Activated gamma-delta T cell treated with anti-CD3 and anti-CD28 coated beads, Interleukin-2, amount 50 U/mL, for 16 hours (primary cell): Measurements from ENCODE around the gene CHD6.

Experiments used
- DNase-seq: peaks from one replicate; pipeline ENCODE4 v3.0.0-alpha.2; 2020; ENCODE audit warnings: low read depth

Gene CHD6

DNA sequence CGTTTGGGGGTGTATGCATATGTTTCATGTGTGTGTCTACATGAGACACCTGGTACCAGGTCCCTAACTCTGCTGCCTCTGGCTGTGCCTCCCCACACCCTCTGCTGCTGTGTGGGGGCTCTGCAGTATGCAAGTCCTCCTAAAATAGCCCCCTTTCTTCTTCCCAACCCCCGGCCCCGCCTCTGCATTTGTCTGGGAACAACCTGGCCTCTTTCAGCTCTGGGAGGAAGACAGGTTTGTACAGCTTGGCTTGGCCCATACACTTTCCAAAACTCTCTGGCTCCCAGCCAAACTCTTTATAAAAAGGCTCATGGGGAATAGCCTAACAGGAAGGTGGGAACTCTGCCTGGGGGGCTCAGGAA, 224.5 kb downstream of the CHD6 start:
- no peak for DNase-seq

- DNase-seq = no peak
These were observed 225.1 kb downstream of the CHD6 start for GRCh38 chr20:41392871-41393704.

- DNase-seq = no peak
These were observed 225.9 kb downstream of the CHD6 start for GRCh38 chr20:41392295-41392694.

DNA sequence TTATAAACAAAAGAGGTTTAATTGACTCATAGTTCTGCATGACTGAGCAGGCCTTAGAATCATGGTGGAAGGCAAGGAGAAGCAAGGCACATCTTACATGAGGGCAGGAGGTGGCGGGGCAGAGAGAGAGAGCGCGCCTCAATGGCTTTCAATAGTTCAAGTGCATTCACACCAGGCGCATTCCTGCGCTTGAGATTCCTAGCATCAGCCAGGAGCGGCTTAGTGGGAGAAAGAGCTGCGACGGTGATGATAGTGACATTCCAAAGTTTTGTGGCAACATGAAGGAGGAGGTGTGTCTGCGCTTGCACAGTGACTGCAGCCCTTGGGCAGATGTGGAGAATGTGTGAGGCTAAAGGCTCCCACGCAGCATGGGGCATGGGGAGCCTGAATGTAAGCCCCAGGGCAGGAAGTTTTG, 226.6 kb downstream of the CHD6 start:
- no peak for DNase-seq

DNA sequence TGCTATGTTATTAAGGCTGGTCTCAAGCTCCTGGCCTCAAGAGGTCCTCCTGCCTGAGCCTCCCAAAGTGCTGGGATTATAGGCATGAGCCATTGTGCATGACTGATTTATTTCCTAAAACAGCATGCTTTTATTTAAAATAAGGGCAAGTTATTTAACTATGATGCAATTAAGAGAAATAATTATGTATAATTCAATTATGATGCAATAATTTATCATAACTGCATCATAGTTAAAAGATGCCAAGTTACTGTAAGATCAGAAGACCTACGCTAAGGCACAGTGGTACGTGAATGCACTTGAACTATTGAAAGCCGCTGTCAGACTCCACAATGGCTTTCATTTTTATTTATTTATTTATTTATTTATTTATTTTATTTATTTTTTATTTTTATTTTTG, 227.3 kb downstream of the CHD6 start:
- no peak for DNase-seq

DNA sequence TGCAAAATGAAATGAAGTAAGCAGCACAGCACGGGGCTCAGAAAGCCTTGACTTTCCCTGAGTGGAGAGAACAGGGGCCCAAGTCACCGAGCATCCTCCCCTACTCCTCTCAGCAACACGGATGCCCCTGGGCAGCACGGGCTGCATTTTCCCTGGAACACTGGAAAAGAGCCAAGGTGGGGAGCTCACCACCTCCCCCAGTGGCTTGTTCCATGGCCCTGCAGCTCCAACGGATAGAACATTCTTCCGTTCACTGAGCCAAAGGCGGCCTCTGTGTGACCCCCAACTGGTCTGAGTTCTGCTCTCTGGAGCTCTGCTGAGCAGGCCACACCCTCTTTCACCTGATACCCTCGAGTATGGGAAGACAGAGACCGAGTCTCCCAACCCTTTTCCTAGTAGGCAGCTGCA, 230.7 kb downstream of the CHD6 start:
- DNase-seq = no peak

DNA sequence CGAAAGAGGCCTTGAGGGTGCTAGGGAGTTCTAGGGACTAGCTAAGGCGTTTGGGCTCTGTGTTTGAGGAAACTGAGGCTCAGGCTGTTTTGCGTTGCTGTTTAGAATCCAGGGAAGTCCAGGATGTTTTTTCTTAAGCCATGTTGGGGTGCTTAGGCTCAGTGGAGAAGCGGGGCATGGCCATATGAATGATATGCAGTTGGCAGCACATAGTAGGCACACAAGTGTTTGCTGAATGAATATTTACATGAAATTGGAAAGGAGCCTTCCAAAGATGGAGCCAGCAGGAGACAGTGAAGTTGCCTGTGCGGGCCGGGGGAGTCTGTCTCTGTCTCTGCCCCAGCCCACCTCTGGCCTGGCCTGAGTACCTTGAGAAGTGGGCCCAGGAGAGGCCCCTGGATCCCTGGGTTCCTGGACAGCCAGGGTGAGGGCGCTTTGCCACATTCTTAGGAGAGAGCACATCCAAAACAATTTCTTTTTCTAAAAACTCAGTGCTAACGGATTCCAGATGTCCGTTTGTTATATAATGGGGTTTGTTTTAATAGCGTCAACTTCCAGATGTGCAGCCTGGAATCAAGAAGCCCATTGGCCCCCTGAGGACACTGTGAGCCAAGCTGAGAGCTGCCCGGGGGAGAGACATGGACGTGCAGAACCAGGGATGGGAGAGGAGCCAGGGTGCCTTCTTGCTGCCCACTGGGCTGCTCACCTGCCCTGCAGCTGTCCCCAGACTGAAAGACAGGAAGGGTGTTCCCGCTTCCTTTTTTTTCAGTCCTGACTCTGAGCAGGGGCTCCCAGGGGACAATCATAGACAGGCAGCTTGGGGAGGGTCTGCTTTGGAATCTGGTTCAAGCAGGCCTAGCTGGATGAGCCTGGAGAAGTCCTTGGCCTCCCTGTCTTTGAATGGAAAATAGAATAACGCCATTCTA, 231.4 kb downstream of the CHD6 start:
- no peak for DNase-seq

- DNase-seq = no peak
These were observed 235.3 kb downstream of the CHD6 start for GRCh38 chr20:41382791-41383305.

DNA sequence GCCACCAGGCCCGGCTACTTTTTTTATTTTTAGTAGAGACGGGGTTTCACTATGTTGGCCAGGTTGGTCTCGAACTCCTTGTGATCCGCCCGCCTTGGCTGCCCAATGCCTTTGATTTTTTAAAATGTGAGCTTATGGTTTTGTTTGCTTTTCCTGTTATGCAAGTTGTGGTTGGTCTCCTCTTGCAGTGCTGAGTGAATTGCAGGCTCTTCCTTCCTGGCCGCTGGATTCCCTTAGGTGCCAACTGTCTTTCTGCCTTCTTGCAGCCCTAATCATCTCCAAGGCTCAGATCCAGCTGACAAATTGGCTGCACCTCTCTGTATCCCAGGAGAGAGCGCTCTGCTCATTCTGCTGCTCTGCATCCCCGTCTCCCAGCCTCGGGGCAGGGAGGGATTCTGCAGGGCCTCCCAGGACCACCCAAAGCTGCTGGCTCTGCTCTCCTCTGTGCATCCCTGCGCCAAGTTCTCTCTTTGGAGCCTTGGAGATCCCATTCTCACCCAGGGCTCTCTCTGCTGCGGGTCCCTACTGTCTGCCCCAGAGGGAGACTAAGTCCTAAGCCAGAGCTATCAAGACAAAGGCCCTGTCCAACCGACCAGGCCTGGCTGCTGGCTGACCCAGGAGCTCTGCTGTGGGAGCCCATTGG, 237.5 kb downstream of the CHD6 start:
- no peak for DNase-seq

GRCh38 chr20:41379551-41379950, 238.6 kb downstream of the CHD6 start:
- DNase-seq = no peak

GRCh38 chr20:41377275-41377674, 240.9 kb downstream of the CHD6 start:
- no peak for DNase-seq

GRCh38 chr20:41376349-41376748, 241.8 kb downstream of the CHD6 start:
- no peak for DNase-seq

DNA sequence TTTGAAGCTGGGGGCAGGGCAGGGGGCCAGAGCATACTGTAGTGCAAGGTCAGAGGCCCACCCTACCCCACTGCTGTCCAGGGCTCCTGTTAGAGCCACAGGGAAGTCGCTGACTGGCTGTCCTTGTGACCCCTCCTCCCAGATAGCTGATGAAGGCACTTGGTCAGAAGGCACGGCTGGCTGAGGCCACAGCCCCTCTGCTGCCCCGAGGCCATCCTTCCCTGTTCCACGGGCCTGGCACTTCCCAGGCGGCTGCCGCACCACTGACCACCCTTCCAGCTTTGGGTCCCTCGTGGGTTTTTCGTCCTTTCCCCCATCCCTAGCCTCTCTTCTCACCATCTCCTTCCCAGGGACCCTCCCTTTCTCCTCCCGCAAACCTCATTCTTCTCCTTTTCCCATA, 242.3 kb downstream of the CHD6 start:
- no peak for DNase-seq

DNA sequence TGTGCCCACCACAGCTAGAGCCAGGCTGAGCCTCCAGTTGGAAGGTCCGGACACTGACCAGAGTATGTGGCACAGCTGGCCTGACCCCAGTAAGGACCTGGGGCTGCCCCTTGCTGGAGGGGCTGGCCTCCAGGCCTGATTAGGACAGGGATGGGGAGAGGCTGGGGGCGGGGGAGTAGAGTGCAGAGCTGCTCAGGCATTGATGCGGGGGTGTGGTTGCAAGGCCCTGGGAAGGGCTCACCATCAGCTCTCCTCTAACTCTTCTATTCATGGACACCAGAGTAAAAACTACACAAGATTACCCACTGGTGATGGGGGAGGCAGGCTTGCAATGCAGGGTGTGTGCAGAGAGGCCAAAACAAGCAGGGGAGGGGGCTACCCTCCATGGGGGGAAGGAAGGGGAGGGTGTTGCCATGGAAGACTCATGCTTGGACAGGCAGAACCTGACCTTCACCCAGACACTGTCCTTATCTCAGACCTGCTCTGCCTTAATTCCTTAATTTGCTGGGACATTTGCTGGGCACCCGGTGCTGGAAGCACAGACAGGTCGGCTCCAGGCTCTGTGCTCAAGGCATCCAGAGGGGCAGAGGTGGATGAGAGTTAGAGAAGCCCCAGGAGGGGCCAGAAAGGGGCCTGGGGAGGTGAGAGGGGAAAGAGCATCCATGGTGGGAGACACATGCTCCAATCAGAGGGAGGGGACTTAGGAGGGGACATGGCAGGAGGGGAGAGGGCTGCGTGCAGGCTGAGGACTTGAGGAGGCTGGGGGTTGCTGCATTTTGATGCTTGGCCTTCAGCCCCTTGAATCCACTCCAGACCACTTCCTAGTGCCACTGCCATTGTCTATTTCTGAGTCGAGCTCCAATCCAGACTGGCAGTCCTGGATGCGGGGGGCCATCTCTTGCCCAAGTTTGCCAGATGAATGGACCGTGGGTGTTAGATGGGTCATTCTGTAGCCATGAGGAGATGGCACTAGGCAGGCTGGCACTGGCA, 244.0 kb downstream of the CHD6 start:
- DNase-seq = no peak

- DNase-seq = no peak
These were observed 244.9 kb downstream of the CHD6 start for GRCh38 chr20:41373251-41373783.

DNA sequence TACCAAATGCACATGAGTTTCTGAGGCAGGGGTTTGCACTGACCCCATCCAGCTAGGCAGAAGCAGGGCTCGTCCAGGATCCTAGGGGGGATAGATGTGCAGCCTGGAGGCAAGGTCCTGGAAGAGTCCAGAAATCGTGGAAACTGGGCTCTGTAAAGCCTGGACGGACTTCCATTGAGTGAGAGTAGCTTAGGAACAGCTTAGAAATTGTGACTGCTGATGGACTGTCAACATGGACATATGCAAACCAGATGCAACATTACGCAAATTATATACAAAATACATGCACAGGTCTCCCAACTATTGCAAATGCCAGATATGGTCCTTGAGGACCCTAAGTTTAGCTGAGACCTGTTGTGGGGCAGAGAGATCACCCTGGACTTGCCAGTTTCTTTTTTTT, 246.8 kb downstream of the CHD6 start:
- no peak for DNase-seq

DNA sequence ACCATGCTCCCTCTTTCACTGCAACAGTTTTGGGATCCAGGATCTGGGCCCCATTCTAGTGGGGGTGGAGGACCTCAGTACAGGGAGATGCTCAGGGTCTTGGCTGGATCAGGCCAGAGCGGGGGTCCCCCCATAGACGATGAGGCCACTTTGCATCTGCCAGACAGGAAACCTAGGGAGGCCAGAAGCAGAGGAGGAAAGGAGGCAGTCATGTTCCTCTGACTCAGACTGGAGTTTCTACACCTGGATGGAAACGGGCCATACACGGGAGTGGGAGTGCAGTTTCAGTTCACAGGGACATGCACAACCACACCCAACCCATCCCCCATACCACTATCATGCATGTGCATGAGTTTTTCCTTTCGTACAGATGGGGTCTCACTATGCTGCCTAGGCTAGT, 248.0 kb downstream of the CHD6 start:
- no peak for DNase-seq

DNA sequence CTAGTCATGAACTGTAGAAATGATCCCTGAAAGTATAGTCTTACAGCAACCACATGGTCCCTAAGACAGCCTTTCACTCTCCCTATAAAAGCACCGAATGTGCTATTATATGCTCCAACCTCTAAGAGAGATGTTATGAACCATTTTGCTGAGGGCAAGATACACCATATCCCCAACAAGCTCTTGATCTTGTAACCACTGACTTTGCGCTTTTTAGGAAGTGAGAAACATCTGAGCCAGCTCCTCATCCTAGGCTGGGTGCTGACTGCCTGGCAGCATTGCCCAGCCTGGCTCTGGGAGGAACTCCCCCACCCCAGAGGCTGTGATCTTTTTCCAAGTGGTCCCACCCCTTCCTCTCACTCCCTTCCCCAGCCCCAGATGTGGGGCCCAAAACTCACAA, 248.5 kb downstream of the CHD6 start:
- DNase-seq = no peak

- no peak for DNase-seq
These were observed 250.2 kb downstream of the CHD6 start for GRCh38 chr20:41367956-41368355.

DNA sequence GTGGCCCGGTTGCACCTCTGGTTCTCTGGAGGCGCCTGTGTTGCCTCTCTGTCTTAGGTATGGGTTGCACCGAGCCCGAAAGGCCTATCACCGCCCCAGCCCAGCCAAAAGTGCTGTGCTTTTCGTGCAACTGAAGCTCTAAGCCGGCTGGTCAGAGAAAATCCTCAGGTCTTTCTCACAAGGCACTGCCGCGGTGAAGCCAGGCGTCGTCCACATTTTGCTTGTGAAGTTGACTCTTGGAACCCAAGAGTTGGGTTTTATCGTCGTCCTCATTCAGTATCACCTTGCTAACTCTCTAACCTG, 250.8 kb downstream of the CHD6 start:
- DNase-seq = no peak
